ENCODE results near the gene LGR6.

The LGR6 gene

DNA sequence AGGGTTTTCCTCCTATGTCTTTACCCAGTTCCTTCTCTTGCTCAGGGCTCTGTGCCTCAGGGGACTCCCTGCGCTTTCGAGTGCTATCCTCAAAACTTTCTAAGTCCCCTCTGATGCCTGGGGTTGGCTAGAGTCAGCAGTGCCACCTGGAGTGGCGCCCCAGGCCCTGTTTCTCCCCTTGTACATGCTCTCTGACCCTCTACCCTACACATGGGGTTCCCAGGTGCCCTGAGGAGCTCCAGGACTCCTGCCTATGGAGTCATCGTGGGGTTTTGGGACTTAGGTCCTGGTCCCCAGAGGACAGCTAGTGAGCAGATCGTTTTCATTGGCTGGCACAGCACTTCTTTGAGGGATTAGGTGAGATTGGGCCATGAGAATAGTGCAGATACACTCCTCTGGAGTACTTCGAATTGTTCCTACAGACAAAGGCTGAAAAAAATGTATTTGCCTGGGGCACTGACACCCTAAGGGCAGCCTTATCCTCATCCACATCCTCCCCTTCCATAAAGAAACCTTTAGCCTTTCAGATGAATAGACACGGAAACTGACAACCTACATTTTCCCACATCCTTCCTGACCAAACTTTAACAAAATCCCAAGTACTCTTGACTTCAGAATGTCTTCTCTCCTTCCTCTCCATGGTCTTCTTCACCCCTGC lies 41.5 kb downstream of the LGR6 start:
- TF ChIP-seq, protein P1, sequence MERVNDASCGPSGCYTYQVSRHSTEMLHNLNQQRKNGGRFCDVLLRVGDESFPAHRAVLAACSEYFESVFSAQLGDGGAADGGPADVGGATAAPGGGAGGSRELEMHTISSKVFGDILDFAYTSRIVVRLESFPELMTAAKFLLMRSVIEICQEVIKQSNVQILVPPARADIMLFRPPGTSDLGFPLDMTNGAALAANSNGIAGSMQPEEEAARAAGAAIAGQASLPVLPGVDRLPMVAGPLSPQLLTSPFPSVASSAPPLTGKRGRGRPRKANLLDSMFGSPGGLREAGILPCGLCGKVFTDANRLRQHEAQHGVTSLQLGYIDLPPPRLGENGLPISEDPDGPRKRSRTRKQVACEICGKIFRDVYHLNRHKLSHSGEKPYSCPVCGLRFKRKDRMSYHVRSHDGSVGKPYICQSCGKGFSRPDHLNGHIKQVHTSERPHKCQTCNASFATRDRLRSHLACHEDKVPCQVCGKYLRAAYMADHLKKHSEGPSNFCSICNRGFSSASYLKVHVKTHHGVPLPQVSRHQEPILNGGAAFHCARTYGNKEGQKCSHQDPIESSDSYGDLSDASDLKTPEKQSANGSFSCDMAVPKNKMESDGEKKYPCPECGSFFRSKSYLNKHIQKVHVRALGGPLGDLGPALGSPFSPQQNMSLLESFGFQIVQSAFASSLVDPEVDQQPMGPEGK (CRISPR knock-in tag; IDR thresholded peaks at IDR 0.05; ENCODE audit: borderline replicate concordance): no peak
- TF ChIP-seq ZNF8 (CRISPR knock-in tag; IDR thresholded peaks at IDR 0.05) (no peak), OSR1 (CRISPR knock-in tag; IDR thresholded peaks at IDR 0.05) (no peak), ARNTL (CRISPR knock-in tag; IDR thresholded peaks at IDR 0.05; ENCODE audit: borderline replicate concordance, low read depth) (no peak), ZC3H10 (CRISPR knock-in tag; IDR thresholded peaks at IDR 0.05) (no peak), BACH2 (CRISPR knock-in tag; IDR thresholded peaks at IDR 0.05; ENCODE audit: borderline replicate concordance) (no peak), SNAI2 (CRISPR knock-in tag; IDR thresholded peaks at IDR 0.05) (no peak), ZFP3 (CRISPR knock-in tag; IDR thresholded peaks at IDR 0.05) (no peak), GLIS3 (CRISPR knock-in tag; IDR thresholded peaks at IDR 0.05) (no peak), RARB (CRISPR knock-in tag; IDR thresholded peaks at IDR 0.05) (no peak), CSDC2 (CRISPR knock-in tag; IDR thresholded peaks at IDR 0.05) (no peak), ZNF565 (CRISPR knock-in tag; conservative IDR thresholded peaks at IDR 0.05; ENCODE audit: low read depth) (no peak)
- TF ChIP-seq, protein P2, sequence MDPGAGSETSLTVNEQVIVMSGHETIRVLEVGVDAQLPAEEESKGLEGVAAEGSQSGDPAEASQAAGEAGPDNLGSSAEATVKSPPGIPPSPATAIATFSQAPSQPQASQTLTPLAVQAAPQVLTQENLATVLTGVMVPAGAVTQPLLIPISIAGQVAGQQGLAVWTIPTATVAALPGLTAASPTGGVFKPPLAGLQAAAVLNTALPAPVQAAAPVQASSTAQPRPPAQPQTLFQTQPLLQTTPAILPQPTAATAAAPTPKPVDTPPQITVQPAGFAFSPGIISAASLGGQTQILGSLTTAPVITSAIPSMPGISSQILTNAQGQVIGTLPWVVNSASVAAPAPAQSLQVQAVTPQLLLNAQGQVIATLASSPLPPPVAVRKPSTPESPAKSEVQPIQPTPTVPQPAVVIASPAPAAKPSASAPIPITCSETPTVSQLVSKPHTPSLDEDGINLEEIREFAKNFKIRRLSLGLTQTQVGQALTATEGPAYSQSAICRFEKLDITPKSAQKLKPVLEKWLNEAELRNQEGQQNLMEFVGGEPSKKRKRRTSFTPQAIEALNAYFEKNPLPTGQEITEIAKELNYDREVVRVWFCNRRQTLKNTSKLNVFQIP (CRISPR knock-in tag; IDR thresholded peaks at IDR 0.05; ENCODE audit: borderline replicate concordance, low read depth): no peak
- no peak for ATAC-seq

DNA sequence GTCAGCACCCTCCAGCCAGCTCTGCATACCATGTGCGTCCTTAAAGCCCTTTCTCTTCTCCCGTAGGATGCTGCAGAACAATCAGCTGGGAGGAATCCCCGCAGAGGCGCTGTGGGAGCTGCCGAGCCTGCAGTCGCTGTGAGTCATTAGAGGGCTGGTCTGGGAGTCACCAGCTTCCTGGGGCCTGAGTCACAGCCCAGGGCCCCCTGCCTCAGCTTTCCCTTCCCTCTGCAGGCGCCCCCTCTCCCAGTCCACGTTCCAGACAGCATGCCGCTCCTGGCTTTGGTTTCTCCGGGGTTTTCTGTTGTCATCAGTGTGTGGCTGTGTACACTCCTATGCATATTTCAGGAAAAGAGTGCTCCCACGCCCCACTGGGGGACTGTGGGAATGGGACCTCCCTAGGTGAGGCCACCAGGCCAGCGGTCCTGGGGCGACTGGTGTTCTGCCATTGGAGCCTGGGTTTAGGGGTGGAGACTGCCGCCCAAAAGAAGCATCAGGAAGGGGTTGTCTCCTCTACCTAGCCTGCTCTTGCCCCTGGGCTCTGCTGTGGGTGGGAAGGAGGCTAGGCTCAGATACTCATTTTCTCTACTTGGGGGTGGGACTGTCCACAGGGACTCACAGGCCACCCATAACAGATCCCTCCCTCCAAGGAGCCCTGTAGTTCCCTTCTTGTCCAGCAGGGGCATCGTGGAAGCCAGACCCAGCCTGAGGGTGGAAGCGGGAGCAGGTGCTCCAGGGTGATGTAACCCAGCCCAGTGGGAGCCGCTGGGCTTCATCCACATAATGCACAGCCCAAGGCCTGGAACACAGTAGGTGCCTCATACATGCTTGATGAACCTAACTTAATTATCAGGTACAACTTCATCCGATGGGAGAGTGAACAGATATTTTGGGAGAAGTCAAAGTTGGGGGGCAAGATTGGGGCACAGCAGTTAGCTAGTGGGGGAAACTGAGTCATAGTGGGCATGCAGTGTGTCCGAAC lies 42.5 kb downstream of the LGR6 start:
- peak; percentile 90 for ATAC-seq
- TF ChIP-seq, protein P1 (CRISPR knock-in tag; IDR thresholded peaks at IDR 0.05; ENCODE audit: borderline replicate concordance): peak; percentile 76; the same call in 1 of the 2 replicates
- TF ChIP-seq, protein P2 (CRISPR knock-in tag; IDR thresholded peaks at IDR 0.05; ENCODE audit: borderline replicate concordance, low read depth): no peak

DNA sequence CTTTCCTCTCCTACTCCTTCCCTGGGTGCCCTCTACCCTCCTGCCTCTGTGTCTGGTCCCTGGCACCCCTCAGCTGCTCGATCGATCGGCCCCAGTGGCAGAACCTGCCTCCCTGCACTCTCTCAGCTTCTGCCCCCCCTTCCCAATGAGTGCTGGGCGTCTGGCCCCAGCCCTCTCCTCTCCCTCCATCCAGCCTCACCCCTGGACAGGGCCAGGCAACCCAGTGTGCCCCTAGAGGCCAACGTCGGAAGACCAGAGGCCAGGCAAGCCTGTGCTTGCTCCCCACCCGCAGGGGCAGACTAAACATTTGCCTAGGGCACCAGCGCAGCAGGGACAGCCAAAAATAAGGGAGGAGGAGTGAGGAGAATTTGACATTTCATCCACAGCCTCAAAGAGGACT lies 43.5 kb downstream of the LGR6 start:
- TF ChIP-seq ISL1 (CRISPR knock-in tag; IDR thresholded peaks at IDR 0.05): no peak
- TF ChIP-seq, protein P2 (CRISPR knock-in tag; IDR thresholded peaks at IDR 0.05; ENCODE audit: borderline replicate concordance, low read depth): no peak
- TF ChIP-seq, protein P3, sequence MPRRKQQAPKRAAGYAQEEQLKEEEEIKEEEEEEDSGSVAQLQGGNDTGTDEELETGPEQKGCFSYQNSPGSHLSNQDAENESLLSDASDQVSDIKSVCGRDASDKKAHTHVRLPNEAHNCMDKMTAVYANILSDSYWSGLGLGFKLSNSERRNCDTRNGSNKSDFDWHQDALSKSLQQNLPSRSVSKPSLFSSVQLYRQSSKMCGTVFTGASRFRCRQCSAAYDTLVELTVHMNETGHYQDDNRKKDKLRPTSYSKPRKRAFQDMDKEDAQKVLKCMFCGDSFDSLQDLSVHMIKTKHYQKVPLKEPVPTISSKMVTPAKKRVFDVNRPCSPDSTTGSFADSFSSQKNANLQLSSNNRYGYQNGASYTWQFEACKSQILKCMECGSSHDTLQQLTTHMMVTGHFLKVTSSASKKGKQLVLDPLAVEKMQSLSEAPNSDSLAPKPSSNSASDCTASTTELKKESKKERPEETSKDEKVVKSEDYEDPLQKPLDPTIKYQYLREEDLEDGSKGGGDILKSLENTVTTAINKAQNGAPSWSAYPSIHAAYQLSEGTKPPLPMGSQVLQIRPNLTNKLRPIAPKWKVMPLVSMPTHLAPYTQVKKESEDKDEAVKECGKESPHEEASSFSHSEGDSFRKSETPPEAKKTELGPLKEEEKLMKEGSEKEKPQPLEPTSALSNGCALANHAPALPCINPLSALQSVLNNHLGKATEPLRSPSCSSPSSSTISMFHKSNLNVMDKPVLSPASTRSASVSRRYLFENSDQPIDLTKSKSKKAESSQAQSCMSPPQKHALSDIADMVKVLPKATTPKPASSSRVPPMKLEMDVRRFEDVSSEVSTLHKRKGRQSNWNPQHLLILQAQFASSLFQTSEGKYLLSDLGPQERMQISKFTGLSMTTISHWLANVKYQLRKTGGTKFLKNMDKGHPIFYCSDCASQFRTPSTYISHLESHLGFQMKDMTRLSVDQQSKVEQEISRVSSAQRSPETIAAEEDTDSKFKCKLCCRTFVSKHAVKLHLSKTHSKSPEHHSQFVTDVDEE (CRISPR knock-in tag; IDR thresholded peaks at IDR 0.05): no peak
- no peak for TF ChIP-seq ZNF70 (CRISPR knock-in tag; IDR thresholded peaks at IDR 0.05)
- TF ChIP-seq TCF4 (CRISPR knock-in tag; IDR thresholded peaks at IDR 0.05; ENCODE audit: borderline replicate concordance): no peak
- no peak for TF ChIP-seq TOX (CRISPR knock-in tag; IDR thresholded peaks at IDR 0.05; ENCODE audit: borderline replicate concordance)
- TF ChIP-seq, protein P4, sequence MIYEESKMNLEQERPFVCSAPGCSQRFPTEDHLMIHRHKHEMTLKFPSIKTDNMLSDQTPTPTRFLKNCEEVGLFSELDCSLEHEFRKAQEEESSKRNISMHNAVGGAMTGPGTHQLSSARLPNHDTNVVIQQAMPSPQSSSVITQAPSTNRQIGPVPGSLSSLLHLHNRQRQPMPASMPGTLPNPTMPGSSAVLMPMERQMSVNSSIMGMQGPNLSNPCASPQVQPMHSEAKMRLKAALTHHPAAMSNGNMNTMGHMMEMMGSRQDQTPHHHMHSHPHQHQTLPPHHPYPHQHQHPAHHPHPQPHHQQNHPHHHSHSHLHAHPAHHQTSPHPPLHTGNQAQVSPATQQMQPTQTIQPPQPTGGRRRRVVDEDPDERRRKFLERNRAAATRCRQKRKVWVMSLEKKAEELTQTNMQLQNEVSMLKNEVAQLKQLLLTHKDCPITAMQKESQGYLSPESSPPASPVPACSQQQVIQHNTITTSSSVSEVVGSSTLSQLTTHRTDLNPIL (CRISPR knock-in tag; IDR thresholded peaks at IDR 0.05; ENCODE audit: low read depth): no peak
- no peak for TF ChIP-seq GLIS3 (CRISPR knock-in tag; IDR thresholded peaks at IDR 0.05)
- TF ChIP-seq ZNF565 (CRISPR knock-in tag; conservative IDR thresholded peaks at IDR 0.05; ENCODE audit: low read depth): no peak
- no peak for TF ChIP-seq SNAI2 (CRISPR knock-in tag; IDR thresholded peaks at IDR 0.05)
- no peak for TF ChIP-seq ZFP3 (CRISPR knock-in tag; IDR thresholded peaks at IDR 0.05)
- no peak for TF ChIP-seq ZNF8 (CRISPR knock-in tag; IDR thresholded peaks at IDR 0.05)
- TF ChIP-seq CSDC2 (CRISPR knock-in tag; IDR thresholded peaks at IDR 0.05): no peak
- peak; percentile 78 for ATAC-seq
